Activated T-helper 2 cell treated with anti-CD3 and anti-CD28 coated beads, Interferon-gamma antibody, Interleukin-2, Interleukin-4, amounts not matched to agents 10 μg/mL and 5 μg/mL and 100 μg/mL, durations not matched to agents 14 hours and 24 hours and 36 hours (primary cell): ENCODE results near the gene LIN37. TPM values are rescaled to one million over a fixed set of nuclear protein-coding genes. Genes with fewer than 3 reads are reported as not detected.

ENCODE experiments used
- DNase-seq: peaks from one replicate; pipeline ENCODE4 v3.0.0; 2021; ENCODE audit warnings: low spot score
- H3K27ac Mint-ChIP-seq: one replicate; pipeline ENCODE4 v1.8.0; 2021; ENCODE audit warnings: mixed read lengths
- H3K27me3 Mint-ChIP-seq: one replicate; pipeline ENCODE4 v1.8.0; 2021; ENCODE audit warnings: low read depth, mixed read lengths
- H3K36me3 Mint-ChIP-seq: one replicate; pipeline ENCODE4 v1.8.0; 2021; ENCODE audit warnings: low read depth, mixed read lengths
- H3K4me1 Mint-ChIP-seq: one replicate; pipeline ENCODE4 v1.8.0; 2021; ENCODE audit warnings: low read depth, mixed read lengths
- H3K4me3 Mint-ChIP-seq: one replicate; pipeline ENCODE4 v1.8.0; 2021; ENCODE audit warnings: low read depth, mild to moderate bottlenecking, moderate library complexity, mixed read lengths
- H3K9me3 Mint-ChIP-seq: one replicate; pipeline ENCODE4 v1.8.0; 2021; ENCODE audit warnings: mixed read lengths
- intact Hi-C: fragments of 100-400 bp; cut with micrococcal nuclease; formaldehyde crosslinking; loops from one replicate; pipeline ENCODE4 v1.15.1; 2023
- total RNA-seq: library from RNA; stranded (reverse); gene quantifications from 2 replicates; pipeline ENCODE4 v1.2.3, GENCODE V29; 2022

LIN37 gene
- total RNA-seq, 1 donor from 2014 or later: 10.0 TPM

DNA sequence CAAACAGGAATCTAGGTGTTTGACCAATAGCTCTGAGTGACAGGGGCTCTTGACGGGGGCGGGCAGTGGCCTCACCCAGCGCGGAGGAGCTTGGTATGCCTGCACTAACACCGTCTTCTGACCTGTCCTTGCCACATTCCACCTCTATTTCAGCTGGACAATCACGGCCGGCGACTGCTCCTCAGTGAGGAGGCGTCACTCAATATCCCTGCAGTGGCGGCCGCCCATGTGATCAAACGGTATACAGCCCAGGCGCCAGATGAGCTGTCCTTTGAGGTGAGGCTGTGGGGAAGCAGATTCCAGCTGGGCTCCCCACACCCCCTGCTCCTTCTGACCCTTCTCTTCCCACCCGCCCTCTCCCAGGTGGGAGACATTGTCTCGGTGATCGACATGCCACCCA is 31.7 kb downstream of the LIN37 start:
- DNase-seq: no peak
- Mint-ChIP-seq H3K9me3 (no peaks in the 10 kb centered on the region), H3K4me1 (peaks cover 15% of the 10 kb centered on the region), H3K27ac (no peak overlapping the region), H3K4me3 (no peak overlapping the region), H3K27me3 (no peaks in the 10 kb centered on the region), H3K36me3 (peaks cover 24% of the 10 kb centered on the region)
- intact Hi-C loops: no loop called here

DNA sequence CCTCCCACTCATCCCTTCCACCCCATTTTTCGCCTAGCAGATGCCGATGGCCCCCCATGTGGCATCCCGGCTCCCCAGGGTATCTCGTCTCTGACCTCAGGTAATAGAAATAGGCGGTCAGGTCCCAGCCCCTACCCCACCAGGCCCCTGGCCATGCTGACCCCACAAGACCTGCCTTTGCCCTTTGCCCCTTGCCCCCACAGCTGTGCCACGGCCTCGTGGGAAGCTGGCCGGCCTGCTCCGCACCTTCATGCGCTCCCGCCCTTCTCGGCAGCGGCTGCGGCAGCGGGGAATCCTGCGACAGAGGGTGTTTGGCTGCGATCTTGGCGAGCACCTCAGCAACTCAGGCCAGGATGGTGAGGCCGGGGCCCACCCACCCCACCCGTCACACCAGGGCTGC is 32.3 kb downstream of the LIN37 start:
- H3K27me3 Mint-ChIP-seq: no peaks in the 10 kb centered on the region
- H3K9me3 Mint-ChIP-seq: no peaks in the 10 kb centered on the region
- intact Hi-C loops: no loop called here
- peaks cover 24% of the 10 kb centered on the region for H3K36me3 Mint-ChIP-seq
- H3K27ac Mint-ChIP-seq: no peak overlapping the region
- DNase-seq: no peak
- peaks cover 15% of the 10 kb centered on the region for H3K4me1 Mint-ChIP-seq
- no peak overlapping the region for H3K4me3 Mint-ChIP-seq

DNA sequence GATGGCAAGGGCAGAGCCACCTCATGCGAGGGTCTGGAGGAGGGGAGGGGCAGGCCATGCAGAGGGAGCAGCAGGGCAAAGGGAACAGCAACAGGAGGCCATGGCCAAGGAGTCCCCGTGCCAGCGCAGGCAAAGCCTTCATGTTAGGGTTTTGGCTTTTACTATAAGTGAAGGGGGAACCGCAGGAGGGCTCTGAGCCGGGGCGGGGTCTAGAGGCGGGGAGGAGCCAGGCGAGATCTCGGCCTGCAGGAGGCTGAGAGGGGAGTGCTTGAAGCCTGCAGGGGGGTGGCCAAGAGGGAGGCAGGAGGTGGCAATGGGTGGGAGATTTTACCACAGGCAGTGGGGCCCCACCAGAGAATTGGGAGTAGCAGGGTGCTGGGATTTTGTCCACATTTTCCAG is 33.3 kb downstream of the LIN37 start:
- Mint-ChIP-seq H3K36me3 (peaks cover 24% of the 10 kb centered on the region), H3K4me3 (no peak overlapping the region), H3K4me1 (peaks cover 8% of the 10 kb centered on the region), H3K9me3 (no peaks in the 10 kb centered on the region), H3K27me3 (no peaks in the 10 kb centered on the region), H3K27ac (no peak overlapping the region)
- DNase-seq: no peak
- intact Hi-C loops: no loop called here

DNA sequence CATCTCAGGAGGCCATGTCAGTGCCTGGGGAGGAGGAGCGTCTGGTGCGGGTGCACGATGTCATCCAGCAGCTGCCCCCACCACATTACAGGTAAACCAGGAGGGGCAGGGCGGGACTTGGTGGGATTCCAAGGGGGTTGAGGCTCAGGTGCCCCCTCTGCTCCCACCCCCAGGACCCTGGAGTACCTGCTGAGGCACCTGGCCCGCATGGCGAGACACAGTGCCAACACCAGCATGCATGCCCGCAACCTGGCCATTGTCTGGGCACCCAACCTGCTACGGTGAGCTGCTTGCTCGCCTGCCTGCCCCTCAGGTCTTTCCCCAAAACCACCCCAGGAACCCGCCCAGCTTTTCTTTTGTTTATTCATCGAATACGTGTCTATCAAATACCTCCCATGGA is 34.2 kb downstream of the LIN37 start:
- peaks cover 24% of the 10 kb centered on the region for H3K36me3 Mint-ChIP-seq
- DNase-seq: no peak
- no peak overlapping the region for H3K27ac Mint-ChIP-seq
- no peaks in the 10 kb centered on the region for H3K9me3 Mint-ChIP-seq
- H3K4me1 Mint-ChIP-seq: peaks cover 3% of the 10 kb centered on the region
- H3K4me3 Mint-ChIP-seq: no peak overlapping the region
- no peaks in the 10 kb centered on the region for H3K27me3 Mint-ChIP-seq
- intact Hi-C loops: no loop called here

DNA sequence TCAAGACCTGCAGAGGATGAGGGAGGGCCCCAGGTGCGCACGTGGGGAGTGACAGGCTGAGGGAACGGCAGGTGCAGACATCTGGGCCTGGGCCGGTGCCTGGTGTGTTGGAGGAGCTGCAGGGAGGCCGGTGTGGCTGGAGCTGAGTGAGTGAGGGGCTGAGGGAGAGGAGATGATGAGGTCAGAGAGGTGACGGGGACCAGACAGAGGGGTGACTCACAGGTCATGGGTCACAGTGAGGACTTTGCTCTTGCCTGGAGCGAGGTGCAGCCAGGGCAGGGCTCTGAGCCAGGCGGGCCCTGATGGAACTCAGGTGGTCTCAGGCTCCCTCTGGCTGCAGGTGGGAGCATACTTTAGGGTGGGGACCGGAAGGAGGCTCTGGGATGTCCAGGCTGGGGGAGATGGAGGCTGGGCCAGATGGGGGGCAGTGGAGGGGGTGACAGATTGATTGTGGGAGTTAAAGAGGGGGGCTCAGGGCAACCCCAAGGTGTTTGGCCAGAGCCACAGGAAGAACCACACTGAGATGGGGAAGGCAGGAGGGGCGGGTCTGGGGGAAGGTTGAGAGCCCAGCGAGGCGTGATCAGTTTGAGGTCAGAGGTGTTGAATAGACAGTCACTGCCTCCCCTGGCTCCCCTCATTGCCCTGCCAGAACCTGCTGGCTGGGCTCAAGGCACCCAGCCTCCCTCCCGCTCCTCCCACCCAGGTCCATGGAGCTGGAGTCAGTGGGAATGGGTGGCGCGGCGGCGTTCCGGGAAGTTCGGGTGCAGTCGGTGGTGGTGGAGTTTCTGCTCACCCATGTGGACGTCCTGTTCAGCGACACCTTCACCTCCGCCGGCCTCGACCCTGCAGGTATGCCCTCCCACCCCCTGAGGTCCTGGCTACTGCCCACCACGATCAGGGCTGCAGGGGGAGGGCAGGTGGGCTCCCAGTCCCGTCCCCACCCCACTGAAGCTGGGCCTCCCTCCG is 35.4 kb downstream of the LIN37 start:
- H3K36me3 Mint-ChIP-seq: peaks cover 24% of the 10 kb centered on the region
- H3K27me3 Mint-ChIP-seq: no peaks in the 10 kb centered on the region
- intact Hi-C loops: no loop called here
- H3K4me1 Mint-ChIP-seq: peaks cover 3% of the 10 kb centered on the region
- DNase-seq: no peak
- no peaks in the 10 kb centered on the region for H3K9me3 Mint-ChIP-seq
- no peak overlapping the region for H3K4me3 Mint-ChIP-seq
- H3K27ac Mint-ChIP-seq: no peak overlapping the region

DNA sequence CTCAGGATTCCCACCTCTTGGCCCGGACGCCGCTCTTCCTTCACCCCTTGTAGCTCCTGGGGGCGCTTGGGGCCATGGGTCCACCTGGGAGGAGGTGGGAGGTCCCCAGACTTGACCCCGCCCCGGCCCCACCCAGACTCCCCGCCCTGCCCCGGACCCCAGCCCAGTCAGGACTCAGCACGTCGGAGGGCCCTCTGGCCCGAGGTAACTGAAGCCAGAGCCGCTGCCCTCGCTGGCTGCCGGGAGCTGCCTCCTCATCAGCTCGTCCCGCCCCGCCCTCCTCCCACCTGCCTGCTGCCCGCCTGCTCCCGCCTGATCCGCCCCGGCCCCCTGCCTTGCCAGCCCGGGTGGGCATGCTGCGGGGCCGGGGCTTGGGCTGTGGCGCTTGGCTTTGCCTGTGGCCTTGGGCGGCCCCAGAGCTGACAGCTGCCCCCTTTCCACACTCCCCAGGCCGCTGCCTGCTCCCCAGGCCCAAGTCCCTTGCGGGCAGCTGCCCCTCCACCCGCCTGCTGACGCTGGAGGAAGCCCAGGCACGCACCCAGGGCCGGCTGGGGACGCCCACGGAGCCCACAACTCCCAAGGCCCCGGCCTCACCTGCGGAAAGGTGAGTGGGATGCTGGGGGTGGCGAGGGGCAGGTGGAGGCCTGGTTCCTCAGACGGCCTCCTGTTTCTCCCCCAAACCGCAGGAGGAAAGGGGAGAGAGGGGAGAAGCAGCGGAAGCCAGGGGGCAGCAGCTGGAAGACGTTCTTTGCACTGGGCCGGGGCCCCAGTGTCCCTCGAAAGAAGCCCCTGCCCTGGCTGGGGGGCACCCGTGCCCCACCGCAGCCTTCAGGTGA is 36.3 kb downstream of the LIN37 start:
- H3K4me1 Mint-ChIP-seq: no peaks in the 10 kb centered on the region
- no peak overlapping the region for H3K4me3 Mint-ChIP-seq
- intact Hi-C loops: no loop called here
- peaks cover 19% of the 10 kb centered on the region for H3K36me3 Mint-ChIP-seq
- no peaks in the 10 kb centered on the region for H3K27me3 Mint-ChIP-seq
- no peaks in the 10 kb centered on the region for H3K9me3 Mint-ChIP-seq
- no peak for DNase-seq
- H3K27ac Mint-ChIP-seq: no peak overlapping the region

DNA sequence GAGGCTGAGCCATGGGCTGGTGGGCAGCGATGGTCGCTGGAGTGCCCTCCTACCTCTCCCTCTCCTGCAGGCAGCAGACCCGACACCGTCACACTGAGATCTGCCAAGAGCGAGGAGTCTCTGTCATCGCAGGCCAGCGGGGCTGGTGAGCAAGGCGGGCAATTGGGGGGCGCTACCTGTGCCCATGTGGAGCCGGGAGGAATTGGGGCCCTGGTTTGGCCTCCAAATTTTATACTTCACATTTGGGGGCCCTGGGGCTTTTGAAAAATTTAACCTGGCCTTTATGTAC is 36.9 kb downstream of the LIN37 start:
- intact Hi-C loops: no loop called here
- Mint-ChIP-seq H3K4me3 (no peak overlapping the region), H3K27ac (no peak overlapping the region), H3K9me3 (no peaks in the 10 kb centered on the region), H3K36me3 (peaks cover 19% of the 10 kb centered on the region), H3K27me3 (no peaks in the 10 kb centered on the region), H3K4me1 (no peaks in the 10 kb centered on the region)
- no peak for DNase-seq

DNA sequence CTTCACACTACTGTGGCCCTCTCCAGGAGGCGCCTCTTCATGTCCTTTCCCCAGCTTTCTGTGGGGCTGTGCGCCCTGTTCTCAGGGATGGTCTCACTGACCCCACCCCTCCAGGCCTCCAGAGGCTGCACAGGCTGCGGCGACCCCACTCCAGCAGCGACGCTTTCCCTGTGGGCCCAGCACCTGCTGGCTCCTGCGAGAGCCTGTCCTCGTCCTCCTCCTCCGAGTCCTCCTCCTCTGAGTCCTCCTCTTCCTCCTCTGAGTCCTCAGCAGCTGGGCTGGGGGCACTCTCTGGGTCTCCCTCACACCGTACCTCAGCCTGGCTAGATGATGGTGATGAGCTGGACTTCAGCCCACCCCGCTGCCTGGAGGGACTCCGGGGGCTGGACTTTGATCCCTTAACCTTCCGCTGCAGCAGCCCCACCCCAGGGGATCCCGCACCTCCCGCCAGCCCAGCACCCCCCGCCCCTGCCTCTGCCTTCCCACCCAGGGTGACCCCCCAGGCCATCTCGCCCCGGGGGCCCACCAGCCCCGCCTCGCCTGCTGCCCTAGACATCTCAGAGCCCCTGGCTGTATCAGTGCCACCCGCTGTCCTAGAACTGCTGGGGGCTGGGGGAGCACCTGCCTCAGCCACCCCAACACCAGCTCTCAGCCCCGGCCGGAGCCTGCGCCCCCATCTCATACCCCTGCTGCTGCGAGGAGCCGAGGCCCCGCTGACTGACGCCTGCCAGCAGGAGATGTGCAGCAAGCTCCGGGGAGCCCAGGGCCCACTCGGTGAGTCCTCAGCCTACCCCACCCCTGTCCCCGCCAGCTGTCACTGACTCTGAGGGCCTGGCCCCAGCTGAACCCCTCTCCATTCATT is 38.2 kb downstream of the LIN37 start:
- no peaks in the 10 kb centered on the region for H3K9me3 Mint-ChIP-seq
- no peaks in the 10 kb centered on the region for H3K4me1 Mint-ChIP-seq
- no peak overlapping the region for H3K27ac Mint-ChIP-seq
- intact Hi-C loops: no loop called here
- DNase-seq: no peak
- H3K4me3 Mint-ChIP-seq: no peak overlapping the region
- H3K27me3 Mint-ChIP-seq: no peaks in the 10 kb centered on the region
- H3K36me3 Mint-ChIP-seq: peaks cover 14% of the 10 kb centered on the region

DNA sequence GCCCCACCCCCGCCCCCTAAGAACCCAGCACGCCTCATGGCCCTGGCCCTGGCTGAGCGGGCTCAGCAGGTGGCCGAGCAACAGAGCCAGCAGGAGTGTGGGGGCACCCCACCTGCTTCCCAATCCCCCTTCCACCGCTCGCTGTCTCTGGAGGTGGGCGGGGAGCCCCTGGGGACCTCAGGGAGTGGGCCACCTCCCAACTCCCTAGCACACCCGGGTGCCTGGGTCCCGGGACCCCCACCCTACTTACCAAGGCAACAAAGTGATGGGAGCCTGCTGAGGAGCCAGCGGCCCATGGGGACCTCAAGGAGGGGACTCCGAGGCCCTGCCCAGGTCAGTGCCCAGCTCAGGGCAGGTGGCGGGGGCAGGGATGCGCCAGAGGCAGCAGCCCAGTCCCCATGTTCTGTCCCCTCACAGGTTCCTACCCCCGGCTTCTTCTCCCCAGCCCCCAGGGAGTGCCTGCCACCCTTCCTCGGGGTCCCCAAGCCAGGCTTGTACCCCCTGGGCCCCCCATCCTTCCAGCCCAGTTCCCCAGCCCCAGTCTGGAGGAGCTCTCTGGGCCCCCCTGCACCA is 38.9 kb downstream of the LIN37 start:
- H3K36me3 Mint-ChIP-seq: peaks cover 11% of the 10 kb centered on the region
- H3K4me1 Mint-ChIP-seq: no peaks in the 10 kb centered on the region
- no peak overlapping the region for H3K27ac Mint-ChIP-seq
- H3K4me3 Mint-ChIP-seq: no peak overlapping the region
- no peaks in the 10 kb centered on the region for H3K9me3 Mint-ChIP-seq
- intact Hi-C loops: no loop called here
- H3K27me3 Mint-ChIP-seq: no peaks in the 10 kb centered on the region
- DNase-seq: no peak

DNA sequence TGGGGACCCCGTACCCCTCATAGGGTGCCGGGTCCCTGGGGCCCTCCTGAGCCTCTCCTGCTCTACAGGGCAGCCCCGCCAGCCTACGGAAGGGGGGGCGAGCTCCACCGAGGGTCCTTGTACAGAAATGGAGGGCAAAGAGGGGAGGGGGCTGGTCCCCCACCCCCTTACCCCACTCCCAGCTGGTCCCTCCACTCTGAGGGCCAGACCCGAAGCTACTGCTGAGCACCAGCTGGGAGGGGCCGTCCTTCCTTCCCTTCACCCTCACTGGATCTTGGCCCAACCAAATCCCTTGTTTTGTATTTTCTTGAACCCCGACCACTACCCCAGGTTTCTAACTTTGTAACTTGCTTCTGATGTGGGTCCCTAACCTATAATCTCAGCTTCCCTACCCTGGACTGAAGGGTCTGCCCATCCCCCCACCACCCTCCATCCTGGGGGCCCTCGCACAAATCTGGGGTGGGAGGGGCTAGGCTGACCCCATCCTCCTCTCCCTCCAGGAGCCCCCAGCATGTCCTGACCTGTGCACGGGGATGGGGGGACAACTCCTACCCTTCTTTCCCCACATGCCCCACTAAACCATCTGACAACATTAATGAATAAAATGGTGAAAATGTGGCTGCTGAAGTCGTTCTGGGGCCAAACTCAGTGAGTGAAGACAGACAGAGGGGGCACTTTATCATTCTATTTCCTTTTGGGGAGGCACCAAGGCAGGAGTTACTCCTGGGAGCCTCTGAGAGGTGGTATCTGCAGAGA is 40.0 kb downstream of the LIN37 start:
- DNase-seq: no peak
- H3K27ac Mint-ChIP-seq: no peak overlapping the region
- H3K4me1 Mint-ChIP-seq: no peaks in the 10 kb centered on the region
- H3K27me3 Mint-ChIP-seq: no peaks in the 10 kb centered on the region
- intact Hi-C loops: no loop called here
- H3K36me3 Mint-ChIP-seq: peaks cover 3% of the 10 kb centered on the region
- no peak overlapping the region for H3K4me3 Mint-ChIP-seq
- no peaks in the 10 kb centered on the region for H3K9me3 Mint-ChIP-seq

DNA sequence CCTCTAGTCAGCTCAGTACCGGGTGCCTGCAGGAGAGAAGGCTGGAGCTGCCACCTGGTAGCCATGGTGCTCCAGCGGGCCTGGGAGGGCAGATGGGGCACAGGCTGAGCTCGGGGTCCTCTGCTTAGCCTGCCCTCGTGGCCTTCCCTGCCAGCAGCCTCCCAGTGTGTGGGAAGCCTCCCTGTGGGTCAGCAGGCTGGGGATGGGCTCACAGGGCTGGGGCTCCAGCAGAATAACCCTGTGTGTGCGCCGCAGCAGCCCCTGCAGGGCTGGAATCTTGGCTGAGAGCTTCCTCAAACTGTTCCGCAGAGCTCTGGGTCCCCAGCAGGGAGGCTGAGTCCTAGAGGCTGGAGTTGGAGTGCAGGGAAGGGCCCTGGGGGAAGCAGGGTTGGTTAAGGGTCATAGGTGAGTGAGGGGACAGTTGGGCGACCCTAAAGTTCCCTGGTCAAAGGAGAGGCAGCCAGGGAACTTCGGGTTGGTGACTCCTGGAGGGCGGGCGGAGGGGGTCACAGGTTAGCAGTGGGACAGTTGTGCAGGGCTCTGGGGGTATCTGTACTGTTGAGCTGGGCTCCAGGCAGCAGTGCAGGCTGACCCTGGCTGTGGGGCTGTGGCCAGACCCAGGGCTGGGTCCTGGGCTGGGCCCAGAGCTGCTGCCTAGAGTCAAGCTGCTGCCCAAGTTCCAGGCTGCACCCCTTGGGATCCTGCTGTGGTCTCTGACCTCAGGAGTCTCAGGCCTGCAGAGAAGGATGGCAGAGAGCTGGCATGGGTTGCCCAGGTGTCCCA is 41.0 kb downstream of the LIN37 start:
- H3K4me3 Mint-ChIP-seq: no peak overlapping the region
- DNase-seq: no peak
- H3K36me3 Mint-ChIP-seq: no peaks in the 10 kb centered on the region
- intact Hi-C loops: no loop called here
- H3K27ac Mint-ChIP-seq: no peak overlapping the region
- no peaks in the 10 kb centered on the region for H3K9me3 Mint-ChIP-seq
- no peaks in the 10 kb centered on the region for H3K4me1 Mint-ChIP-seq
- H3K27me3 Mint-ChIP-seq: no peaks in the 10 kb centered on the region
